Prostate gland (tissue), 2 donors: ENCODE measurements around the gene TNFSF4. TPM values are rescaled to one million over a fixed set of nuclear protein-coding genes. Genes with fewer than 3 reads are reported as not detected.
A peak's percentile ranks its signal among the peaks of the same experiment; 100 is the strongest.

Experiments
- DNase-seq: peaks from one replicate; pipeline ENCODE4 v3.0.0-alpha.2; 2019; ENCODE audit warnings: low spot score
- H3K27ac ChIP-seq, 2 donors: fragments of 200-600 bp; sonication (generic); 2 replicates each; pipeline ENCODE4 v1.5.1; 2017 to 2019
- H3K27me3 ChIP-seq: fragments of 200-600 bp; sonication (generic); replicated peaks from 2 replicates; pipeline ENCODE4 v1.5.1; 2019; ENCODE audit not compliant: insufficient read depth
- H3K36me3 ChIP-seq, 2 donors: fragments of 200-600 bp; sonication (generic); 1 replicate in 1 of 2; 2 replicates in 1 of 2; pipeline versions ENCODE4 v1.5.1 to v1.8.1; 2017 to 2019
- H3K4me1 ChIP-seq: fragments of 200-600 bp; sonication (generic); replicated peaks from 2 replicates; pipeline ENCODE4 v1.5.1; 2019
- H3K4me3 ChIP-seq, 2 donors: fragments of 200-600 bp; sonication (generic); 2 replicates each; pipeline ENCODE4 v1.5.1; 2017 to 2019
- H3K9me3 ChIP-seq: fragments of 200-600 bp; sonication (generic); 2 replicates; pipeline ENCODE4 v1.5.1; 2017
- POLR2A ChIP-seq: fragments of 450-650 bp; IDR thresholded peaks from one replicate; pipeline ENCODE4 v1.6.1; 2016; ENCODE audit warnings: antibody characterized with exemption, mild to moderate bottlenecking
- POLR2AphosphoS5 ChIP-seq: sonication (generic); formaldehyde crosslinking; IDR thresholded peaks from one replicate; pipeline ENCODE4 v1.6.1; 2017; ENCODE audit warnings: antibody characterized with exemption
- WGBS: methylation state at CpG from one replicate; pipeline ENCODE4 v1.1.5; 2018; 5-methylcytosine and 5-hydroxymethylcytosine counted together
- intact Hi-C: fragments of 100-400 bp; cut with DNase I; formaldehyde crosslinking; loops from one replicate; pipeline ENCODE4 v1.14.2; 2022
- total RNA-seq, 2 donors: library from RNA; depleted of rRNA; stranded (reverse); fragments of >200 nt; gene quantifications; one replicate each; pipeline ENCODE4 v1.1.0, GENCODE V29; 2016
- TF ChIP-seq, protein P1 (sequence below), 4 experiments: fragments of 200-600 bp in 2 of 4; fragments of 450-650 bp in 2 of 4; sonication (generic) in 2 of 4; IDR thresholded peaks; 1 replicate in 3 of 4; 2 replicates in 1 of 4; pipeline ENCODE4 v1.5.1; 2016 to 2019; ENCODE audit warnings: antibody characterized with exemption in 4 of 4, mild to moderate bottlenecking in 2 of 4, moderate library complexity in 2 of 4

Gene TNFSF4
- total RNA-seq, 2 donors from 2014 or later = 1.6 to 14.7 TPM

DNA sequence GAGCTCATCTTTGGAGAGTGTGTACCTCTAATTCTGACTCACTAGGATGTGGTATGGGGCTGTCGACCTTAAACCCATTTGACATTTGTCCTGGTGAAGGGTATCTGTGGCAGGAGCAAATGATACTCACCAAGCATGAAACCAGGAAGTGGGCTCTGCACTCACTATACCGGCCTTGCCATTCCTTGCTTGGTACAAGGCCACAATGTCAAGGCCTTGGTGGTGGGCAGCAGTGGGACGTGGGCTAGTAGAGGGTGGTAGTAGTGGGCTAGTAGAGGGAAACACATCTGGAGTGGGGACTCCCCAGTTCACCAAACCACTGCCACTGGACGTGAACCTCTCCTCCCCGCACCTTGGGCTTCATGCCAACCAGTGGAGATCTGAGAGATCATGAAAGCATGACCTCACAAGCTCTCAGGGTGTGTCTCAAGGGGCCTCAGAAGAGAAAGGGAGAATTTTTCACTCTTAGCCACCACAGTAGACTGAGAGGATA lies 11.5 kb downstream of the TNFSF4 start:
- DNase-seq = no peak
- intact Hi-C loops = no loop called here
- Histone ChIP-seq H3K27me3 (no peaks in the 10 kb centered on the region), H3K4me3 (no peak overlapping the region), H3K27ac (no peak overlapping the region), H3K9me3 (no peaks in the 10 kb centered on the region), H3K4me1 (no peaks in the 10 kb centered on the region), H3K36me3 (no peaks in the 10 kb centered on the region)
- TF ChIP-seq, protein P1, sequence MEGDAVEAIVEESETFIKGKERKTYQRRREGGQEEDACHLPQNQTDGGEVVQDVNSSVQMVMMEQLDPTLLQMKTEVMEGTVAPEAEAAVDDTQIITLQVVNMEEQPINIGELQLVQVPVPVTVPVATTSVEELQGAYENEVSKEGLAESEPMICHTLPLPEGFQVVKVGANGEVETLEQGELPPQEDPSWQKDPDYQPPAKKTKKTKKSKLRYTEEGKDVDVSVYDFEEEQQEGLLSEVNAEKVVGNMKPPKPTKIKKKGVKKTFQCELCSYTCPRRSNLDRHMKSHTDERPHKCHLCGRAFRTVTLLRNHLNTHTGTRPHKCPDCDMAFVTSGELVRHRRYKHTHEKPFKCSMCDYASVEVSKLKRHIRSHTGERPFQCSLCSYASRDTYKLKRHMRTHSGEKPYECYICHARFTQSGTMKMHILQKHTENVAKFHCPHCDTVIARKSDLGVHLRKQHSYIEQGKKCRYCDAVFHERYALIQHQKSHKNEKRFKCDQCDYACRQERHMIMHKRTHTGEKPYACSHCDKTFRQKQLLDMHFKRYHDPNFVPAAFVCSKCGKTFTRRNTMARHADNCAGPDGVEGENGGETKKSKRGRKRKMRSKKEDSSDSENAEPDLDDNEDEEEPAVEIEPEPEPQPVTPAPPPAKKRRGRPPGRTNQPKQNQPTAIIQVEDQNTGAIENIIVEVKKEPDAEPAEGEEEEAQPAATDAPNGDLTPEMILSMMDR (IDR thresholded peaks at IDR 0.05) = no peak
- TF ChIP-seq POLR2A = no peak
- TF ChIP-seq POLR2AphosphoS5 = no peak
- 74% methylated on average over 5 of the region's 5 CpGs for WGBS

DNA sequence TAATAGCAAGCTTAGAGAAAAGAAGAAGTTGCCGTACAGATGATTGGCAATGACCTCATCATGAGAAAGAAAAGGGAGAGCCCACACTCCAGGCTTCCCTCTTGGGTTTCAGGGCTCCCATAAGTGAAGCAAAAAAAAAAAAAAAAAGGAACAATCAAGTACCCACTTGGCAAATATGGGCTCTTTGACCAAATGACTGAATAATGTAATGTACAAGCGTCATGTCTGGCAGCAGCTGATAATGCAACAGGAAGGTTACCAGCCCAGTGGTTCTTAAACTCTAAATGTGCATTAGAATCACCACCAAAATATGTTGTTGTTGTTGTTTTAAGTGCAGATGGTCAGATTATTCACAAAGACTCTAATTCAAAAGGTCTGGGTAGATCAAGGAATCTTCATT lies 13.5 kb downstream of the TNFSF4 start:
- H3K27me3 ChIP-seq = no peaks in the 10 kb centered on the region
- 82% methylated on average over 2 of the region's 2 CpGs for WGBS
- intact Hi-C loops = no loop called here
- no peaks in the 10 kb centered on the region for H3K9me3 ChIP-seq
- H3K36me3 ChIP-seq = no peaks in the 10 kb centered on the region
- H3K4me1 ChIP-seq = peaks cover 4% of the 10 kb centered on the region
- TF ChIP-seq POLR2A (no peak), POLR2AphosphoS5 (no peak)
- TF ChIP-seq, protein P1 (IDR thresholded peaks at IDR 0.05) = no peak
- no peak overlapping the region for H3K27ac ChIP-seq
- DNase-seq = no peak
- H3K4me3 ChIP-seq = no peak overlapping the region

DNA sequence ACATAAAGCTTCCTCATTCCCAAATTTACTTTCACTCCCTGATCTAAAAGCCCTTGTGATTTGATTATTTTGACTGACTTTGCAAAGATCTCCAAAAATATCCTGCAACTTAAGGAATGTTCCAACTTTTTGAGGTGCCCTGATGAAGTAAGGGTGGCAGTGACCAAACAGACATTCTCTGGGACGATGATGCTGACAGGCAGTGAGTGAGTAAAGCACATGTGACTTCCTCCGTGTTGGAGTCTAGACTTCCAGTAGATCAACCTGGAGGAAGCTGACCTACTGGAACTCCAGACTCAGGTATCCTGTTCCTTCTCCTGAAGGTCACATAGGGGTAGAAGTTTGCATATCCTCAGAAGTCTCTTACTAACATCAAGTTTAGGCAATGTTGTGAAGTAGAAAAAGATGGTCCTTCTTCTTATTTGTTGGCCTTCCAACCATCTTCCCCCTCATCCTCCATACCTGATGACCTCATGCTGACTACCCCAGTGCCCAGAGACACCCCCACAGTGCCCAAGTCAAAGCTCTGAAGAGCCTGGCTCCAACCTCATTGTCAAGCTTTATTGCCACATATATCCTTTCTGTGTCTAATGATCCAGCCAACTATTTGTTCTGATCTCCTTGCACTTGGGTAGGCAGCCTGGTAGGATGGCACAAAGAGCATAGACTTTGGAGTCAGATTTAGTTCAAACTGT lies 16.0 kb downstream of the TNFSF4 start:
- H3K27me3 ChIP-seq = no peaks in the 10 kb centered on the region
- intact Hi-C loops = no loop called here
- WGBS = 23% methylated on average over 2 of the region's 2 CpGs
- DNase-seq = no peak
- peaks cover 4% of the 10 kb centered on the region for H3K4me1 ChIP-seq
- no peaks in the 10 kb centered on the region for H3K36me3 ChIP-seq
- TF ChIP-seq POLR2AphosphoS5 (no peak), POLR2A (no peak)
- TF ChIP-seq, protein P1 (IDR thresholded peaks at IDR 0.05) = no peak
- no peak overlapping the region for H3K4me3 ChIP-seq
- H3K27ac ChIP-seq = peak overlapping the region; percentile 54 to 68
- no peaks in the 10 kb centered on the region for H3K9me3 ChIP-seq

DNA sequence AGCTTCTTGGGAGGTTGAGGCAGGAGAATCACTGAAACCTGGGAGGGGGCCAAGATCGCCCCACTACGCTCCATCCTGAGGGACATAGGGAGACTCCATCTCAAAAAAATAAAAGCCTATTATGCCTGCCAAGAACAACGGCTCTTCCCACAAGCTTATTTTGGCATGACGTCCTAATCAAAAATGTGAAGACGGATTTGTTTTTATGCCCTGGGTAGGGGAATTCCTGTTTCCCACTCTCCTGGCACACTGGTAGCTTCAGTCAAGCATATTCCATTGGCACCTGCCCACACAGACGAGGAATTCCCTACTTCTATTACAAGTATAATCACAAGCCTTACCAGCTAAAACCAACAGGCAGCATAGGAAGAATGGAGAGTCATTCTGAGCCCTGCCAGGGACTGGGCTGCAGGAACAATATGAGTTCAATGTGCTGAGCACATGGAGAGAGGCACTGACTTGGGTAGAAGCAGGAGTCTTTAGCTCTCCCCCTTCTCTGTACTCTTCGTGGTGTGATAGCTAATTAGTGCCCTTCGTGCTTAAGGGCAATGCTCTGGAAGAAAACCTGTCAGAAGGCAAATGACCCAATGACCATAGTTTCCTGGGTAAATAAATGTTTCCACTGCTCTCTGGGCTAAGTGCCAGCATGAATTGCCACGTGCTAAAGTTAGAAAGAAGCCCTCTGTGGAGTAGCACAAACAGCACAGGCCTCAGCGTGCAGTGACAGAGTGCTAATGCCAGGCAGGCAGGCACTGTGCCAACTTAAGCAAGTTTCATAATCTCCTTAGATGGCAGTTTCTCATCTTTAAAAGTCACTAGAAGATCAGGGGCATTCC lies 16.8 kb downstream of the TNFSF4 start:
- H3K4me3 ChIP-seq = no peak overlapping the region
- no peaks in the 10 kb centered on the region for H3K27me3 ChIP-seq
- H3K4me1 ChIP-seq = peaks cover 4% of the 10 kb centered on the region
- TF ChIP-seq POLR2AphosphoS5 (peak; percentile 86), POLR2A (no peak)
- H3K27ac ChIP-seq = peak overlapping the region; percentile 54 to 68
- H3K36me3 ChIP-seq = no peaks in the 10 kb centered on the region
- DNase-seq = peak; percentile 95
- H3K9me3 ChIP-seq = no peaks in the 10 kb centered on the region
- intact Hi-C loops = no loop called here
- 9% methylated on average over 10 of the region's 10 CpGs for WGBS

DNA sequence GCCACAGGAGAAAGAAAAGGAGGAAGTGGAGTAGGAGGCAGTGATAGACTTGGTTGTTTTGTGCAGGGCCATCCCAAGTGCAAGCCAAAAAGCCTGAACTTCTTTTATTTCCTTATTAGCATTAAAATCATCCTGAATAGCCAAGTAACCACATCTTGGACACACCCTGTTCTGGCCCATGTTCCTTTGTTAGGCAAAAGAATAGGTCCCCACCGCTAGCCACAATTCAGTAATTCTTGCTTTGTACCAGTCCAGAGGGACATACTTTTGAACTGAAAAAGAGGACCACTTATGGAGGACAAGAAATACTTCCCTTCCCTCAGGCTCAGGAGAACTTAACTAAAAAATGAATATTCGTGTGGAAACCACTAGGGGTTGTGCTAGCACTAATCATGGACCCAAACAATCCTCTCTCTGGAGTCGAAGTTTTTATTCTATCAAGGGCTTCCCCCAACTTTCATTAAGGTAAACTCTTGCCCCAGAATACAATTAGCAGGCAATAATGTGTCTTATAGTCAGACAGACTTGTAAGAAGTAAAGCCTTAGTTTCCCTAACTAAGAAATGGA lies 19.4 kb downstream of the TNFSF4 start:
- H3K4me3 ChIP-seq = no peak overlapping the region
- H3K27ac ChIP-seq = no peak overlapping the region
- WGBS = 88% methylated on average over 3 of the region's 3 CpGs
- intact Hi-C loops = no loop called here
- no peaks in the 10 kb centered on the region for H3K36me3 ChIP-seq
- H3K27me3 ChIP-seq = no peaks in the 10 kb centered on the region
- H3K4me1 ChIP-seq = peaks cover 4% of the 10 kb centered on the region
- TF ChIP-seq POLR2AphosphoS5 (no peak), POLR2A (no peak)
- no peak for DNase-seq
- no peaks in the 10 kb centered on the region for H3K9me3 ChIP-seq
